HS-5 (cell line): Measurements from ENCODE around the gene LGALS9B.
A peak's percentile ranks its signal among the peaks of the same experiment; 100 is the strongest.
"Not testable (repeated sequence)": the region's sequence is repeated elsewhere in the genome, so short reads cannot be mapped to it uniquely, and the experiment has no call there.

Experiments used
- DNase-seq: peaks from one replicate; pipeline ENCODE4 v3.0.0-alpha.2; 2012; ENCODE audit warnings: low read depth

LGALS9B gene

GRCh38 chr17:20467447-20467846 lies at the start of gene LGALS9B:
Gene LGALS9B, minus strand, starts transcription at chr17:20467539. Its CDS starts 69 bp downstream, at chr17:20467470.
- DNase-seq = not testable (repeated sequence)

DNA sequence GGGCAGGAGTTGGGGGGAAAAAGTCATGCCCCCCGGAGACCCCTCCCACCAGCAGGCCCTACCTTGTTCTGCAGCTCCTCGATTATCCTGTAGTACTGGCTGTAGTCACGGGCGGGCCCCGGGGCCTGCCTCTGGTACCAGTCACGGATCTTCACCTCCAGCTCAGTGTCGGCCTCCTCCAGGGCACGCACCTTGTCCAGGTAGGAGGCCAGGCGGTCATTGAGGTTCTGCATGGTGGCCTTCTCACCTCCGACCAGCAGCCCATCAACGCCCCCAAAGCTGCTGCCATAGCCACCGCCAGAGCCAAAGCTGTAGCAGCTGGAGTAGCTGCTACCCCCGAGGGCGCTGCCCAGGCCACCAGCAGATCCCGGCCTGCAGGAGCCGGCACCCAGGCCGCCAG lies 49.6 kb upstream of the LGALS9B start:
- DNase-seq = not testable (repeated sequence)

DNA sequence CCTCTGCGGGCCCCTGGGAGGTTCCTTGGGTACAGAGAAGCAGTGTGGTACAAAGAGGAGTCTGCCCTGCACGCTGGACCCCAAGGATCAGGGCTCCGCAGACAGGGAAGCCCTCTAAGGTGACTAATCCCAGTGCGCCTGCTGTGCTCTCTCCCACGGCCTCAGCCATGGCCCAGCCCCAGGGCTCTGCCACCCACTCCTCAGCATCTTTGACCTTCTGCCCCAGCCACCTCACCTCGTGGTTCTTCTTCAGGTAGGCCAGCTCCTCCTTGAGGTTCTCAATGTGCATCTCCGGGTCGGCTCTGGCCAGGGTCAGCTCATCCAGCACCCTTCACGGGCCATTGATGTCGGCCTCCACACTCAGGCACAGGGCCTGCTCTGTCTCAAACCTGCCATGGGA lies 47.8 kb upstream of the LGALS9B start:
- not testable (repeated sequence) for DNase-seq

- not testable (repeated sequence) for DNase-seq
These were observed 46.2 kb upstream of the LGALS9B start for GRCh38 chr17:20513539-20513938.

DNA sequence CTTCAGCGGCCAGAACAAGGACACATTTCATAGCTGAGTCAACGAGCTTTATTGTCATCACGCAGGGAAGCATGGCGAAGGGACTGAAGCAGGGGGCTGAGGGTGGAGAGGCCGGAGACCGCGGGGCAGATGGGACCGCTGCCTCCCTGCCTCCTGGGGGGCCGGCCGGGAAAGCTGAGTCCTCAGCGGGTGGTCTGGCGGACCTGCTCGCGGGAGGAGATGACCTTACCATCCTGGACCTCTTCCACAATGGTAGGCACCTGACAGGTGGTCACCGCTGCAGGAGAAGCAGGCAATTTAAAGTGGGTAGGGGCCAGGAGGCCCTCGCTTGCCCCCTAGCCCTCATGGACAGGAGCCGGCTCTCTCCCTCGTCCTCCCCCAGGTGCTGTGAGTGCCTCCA lies 45.0 kb upstream of the LGALS9B start:
- DNase-seq = not testable (repeated sequence)

- not testable (repeated sequence) for DNase-seq
These were observed 44.4 kb upstream of the LGALS9B start for GRCh38 chr17:20511778-20512177.

DNA sequence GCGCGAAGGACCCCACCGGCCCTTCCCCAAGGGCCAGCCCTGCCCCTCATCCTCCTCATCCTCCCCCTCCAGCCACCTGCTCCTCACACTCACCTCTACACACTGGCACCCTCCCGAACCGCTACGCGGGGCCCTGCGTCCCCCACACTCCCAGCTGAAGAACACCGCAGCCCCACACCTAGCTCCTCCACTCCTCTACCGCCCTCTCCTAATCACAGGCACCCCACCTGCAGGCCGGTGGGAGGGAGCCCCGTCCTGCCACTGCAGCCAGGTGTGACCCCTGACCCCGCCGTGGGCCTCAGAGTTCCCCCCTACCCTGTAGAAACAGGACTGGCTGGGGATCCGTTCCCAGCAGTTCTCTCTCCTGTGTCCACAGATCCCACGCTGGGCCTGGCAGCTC lies 38.0 kb upstream of the LGALS9B start:
- not testable (repeated sequence) for DNase-seq

GRCh38 chr17:20504388-20505066 lies 37.2 kb upstream of the LGALS9B start:
- DNase-seq = not testable (repeated sequence)

DNA sequence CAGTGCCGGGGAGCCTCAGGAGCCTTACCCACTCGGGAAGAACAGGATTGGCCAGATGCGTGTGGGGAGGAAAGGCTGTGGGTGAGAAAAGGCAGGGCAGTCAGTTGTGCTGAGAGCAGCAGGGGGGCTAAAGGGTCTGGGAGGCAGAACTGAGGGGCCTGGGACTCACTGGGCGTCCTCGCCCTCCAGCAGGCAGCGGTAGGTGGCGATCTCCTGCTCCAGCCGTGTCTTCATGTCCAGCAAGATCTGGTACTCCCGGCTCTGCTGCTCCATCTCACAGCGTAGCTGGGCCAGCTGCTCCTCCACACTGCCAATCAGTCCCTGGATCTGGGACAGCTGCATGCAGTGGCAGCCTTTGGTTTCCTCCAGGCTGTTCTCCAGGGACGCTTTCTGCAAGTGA lies 34.6 kb upstream of the LGALS9B start:
- not testable (repeated sequence) for DNase-seq

GRCh38 chr17:20500346-20500745 lies 33.0 kb upstream of the LGALS9B start:
- not testable (repeated sequence) for DNase-seq

DNA sequence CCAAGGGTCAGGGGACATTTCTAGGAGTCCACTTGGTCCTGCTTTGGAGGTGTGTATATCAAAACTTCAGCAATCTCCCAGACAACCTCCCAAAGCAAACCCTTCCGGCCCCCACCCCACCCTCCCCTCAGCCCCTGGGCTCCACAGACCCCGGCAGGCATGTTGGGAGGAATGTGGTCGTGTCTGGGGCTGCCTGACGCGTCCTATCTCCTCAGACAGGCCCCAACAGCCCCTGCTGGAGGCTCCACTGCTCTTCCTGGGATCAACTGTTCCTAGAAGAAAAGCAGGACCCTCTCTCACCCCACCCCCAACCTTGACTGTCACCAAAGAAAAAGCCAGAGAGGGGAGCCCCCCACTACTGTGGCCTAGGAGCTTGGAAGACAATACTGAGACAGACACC lies 28.1 kb upstream of the LGALS9B start:
- not testable (repeated sequence) for DNase-seq

- not testable (repeated sequence) for DNase-seq
These were observed 27.4 kb upstream of the LGALS9B start for GRCh38 chr17:20494735-20495134.

DNA sequence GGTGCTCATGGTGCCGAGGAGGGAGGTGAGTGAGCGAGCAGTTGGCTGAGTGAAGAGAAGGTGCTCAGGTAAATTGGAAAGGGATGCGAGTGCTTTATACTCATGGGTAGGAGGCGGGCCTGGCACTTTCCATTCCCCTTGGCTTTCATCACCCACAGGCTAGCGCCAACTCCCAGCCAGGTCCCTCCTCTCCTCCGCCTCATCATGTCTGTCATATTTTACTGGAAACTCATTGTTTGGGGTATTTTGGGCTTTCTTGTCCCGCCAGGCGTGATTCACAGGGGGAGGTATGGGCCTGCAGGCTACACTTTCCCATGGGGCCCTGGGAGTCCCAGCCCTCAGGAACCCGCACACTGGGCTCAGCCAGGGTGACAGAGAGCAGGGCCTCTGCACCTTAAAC lies 26.8 kb upstream of the LGALS9B start:
- not testable (repeated sequence) for DNase-seq

GRCh38 chr17:20492971-20493370 lies 25.6 kb upstream of the LGALS9B start:
- DNase-seq = not testable (repeated sequence)

DNA sequence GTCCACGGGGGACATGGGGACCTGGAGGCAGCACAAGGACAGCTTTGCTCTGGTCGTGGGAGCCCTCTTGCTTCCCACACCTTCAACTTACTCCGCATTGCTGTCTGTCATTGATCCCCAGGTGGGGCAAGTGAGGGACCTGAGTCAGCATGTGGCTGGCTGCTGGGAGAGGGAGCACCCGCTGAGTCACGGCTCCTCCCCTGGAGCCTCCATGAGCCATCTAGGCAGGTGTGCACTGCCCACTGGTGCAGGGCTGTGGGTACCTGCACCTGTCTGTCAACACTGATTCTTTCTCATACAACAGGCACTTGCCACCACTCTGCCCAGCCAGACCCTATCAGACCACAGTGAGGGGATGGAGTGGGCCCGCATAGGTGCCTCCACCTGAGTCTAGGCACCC lies 24.8 kb upstream of the LGALS9B start:
- DNase-seq = not testable (repeated sequence)

GRCh38 chr17:20484930-20485329 lies 17.6 kb upstream of the LGALS9B start:
- DNase-seq = peak; percentile 18

- DNase-seq = not testable (repeated sequence)
These were observed 12.7 kb upstream of the LGALS9B start for GRCh38 chr17:20479889-20480591.

GRCh38 chr17:20477398-20478071 lies 10.2 kb upstream of the LGALS9B start:
- DNase-seq = not testable (repeated sequence)

DNA sequence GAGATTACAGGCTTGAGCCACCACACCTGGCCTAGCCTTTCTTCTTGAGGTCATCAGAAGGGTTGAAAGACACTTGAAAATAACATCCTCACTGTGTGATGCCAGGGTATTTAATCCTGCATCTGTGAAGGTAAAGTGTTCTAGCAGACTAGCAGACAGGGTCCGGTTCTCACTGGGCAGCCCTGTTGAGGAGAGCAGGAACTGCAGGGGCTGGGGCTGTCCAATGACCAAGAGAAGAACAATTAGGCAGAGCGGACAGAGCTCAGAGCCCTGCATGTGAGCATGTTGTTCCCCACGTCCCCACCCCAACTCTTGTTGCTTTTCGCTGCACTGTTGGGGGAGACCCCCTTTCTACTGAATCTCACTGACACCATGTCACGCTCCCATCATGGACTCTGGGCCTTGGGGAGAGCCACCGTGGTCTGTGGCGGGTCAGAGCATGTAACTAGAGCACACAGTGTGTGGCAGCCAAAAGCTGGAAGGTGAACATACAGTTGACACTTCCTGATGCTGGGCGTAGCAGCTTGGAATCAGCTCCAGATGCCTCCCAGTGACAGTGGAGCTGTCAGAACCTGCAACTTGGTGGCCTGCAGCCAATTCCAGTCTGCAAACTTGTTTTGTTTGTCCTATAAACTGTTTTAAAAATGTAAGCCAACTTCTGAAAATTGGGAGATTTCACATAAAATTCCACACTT lies 7.9 kb upstream of the LGALS9B start:
- DNase-seq = not testable (repeated sequence)

DNA sequence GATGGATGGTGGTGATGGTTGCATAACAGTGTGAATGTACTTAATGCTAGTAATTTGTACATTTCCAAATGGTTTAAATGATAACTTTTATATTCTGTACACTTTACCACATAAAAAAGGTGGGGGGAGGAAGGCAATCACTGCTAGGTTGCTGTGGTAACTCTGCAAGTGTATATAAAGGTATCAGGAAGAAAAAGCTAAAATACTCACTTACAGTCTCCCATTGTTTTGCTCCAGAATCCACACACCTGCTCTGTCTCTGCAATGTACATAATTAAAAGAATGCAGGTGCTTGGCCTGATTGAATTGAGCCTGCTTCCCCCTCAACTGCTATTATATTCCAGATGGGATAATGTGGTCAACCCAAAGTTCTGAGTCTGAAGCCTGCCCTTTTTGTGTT lies 6.7 kb upstream of the LGALS9B start:
- not testable (repeated sequence) for DNase-seq

- DNase-seq = not testable (repeated sequence)
These were observed 2.6 kb upstream of the LGALS9B start for GRCh38 chr17:20469946-20470345.

- DNase-seq = not testable (repeated sequence)
These were observed 1.8 kb upstream of the LGALS9B start for GRCh38 chr17:20469107-20469506.
